SK-N-SH (cell line): ENCODE results near the gene OR2AE1. TPM values are rescaled to one million over a fixed set of nuclear protein-coding genes. Genes with fewer than 3 reads are reported as not detected.

ENCODE experiments used
- CTCF ChIA-PET: fragments of 300-600, 350-600 bp; formaldehyde crosslinking; extraction: SDS; loops from one replicate; lab custom pipeline; 2021; lab: Yijun Ruan, JAX
- POLR2A ChIA-PET: fragments of 350-600 bp; sonication (Branson Sonifier 250); formaldehyde crosslinking; extraction: SDS; loops from one replicate; lab custom pipeline; 2020; ENCODE audit warnings: antibody characterized with exemption, inconsistent platforms; lab: Yijun Ruan, JAX
- DNase-seq: peaks from one replicate; pipeline ENCODE4 v3.0.0; 2012
- H2AFZ ChIP-seq: fragments of 200-600 bp; sonication (generic); 2 replicates; pipeline ENCODE4 v1.8.1; 2016; ENCODE audit warnings: antibody characterized with exemption, mild to moderate bottlenecking, low read depth
- H3F3A ChIP-seq: fragments of 200-600 bp; sonication (generic); replicated peaks from 2 replicates; pipeline ENCODE3; 2016; ENCODE audit warnings: antibody characterized with exemption, mild to moderate bottlenecking; ENCODE audit not compliant: insufficient read depth
- H3K27ac ChIP-seq, 2 experiments: fragments of 200-500 bp in 1 of 2; fragments of 200-600 bp in 1 of 2; sonication (Bioruptor generic) in 1 of 2; sonication (generic), shearing (Covaris generic) in 1 of 2; 2 replicates each; pipeline versions ENCODE4 v1.5.1 to v1.6.1; 2014 to 2016; ENCODE audit warnings: low read depth in 2 of 2, inconsistent platforms in 1 of 2, low read length in 1 of 2, mild to moderate bottlenecking in 1 of 2, mixed read lengths in 1 of 2
- H3K27me3 ChIP-seq: fragments of 200-600 bp; sonication (generic), shearing (Covaris generic); 2 replicates; pipeline ENCODE4 v1.6.1; 2016; ENCODE audit warnings: mixed run types; ENCODE audit not compliant: insufficient read depth
- H3K36me3 ChIP-seq, 2 experiments: fragments of 200-500 bp in 1 of 2; fragments of 200-600 bp in 1 of 2; sonication (Bioruptor generic) in 1 of 2; sonication (generic) in 1 of 2; replicated peaks in 1 of 2; 2 replicates each; pipeline versions ENCODE3 to v1.5.1; 2014 to 2016; ENCODE audit warnings: low read length in 1 of 2, mild to moderate bottlenecking in 1 of 2; ENCODE audit not compliant: insufficient read depth in 2 of 2, control insufficient read depth in 1 of 2
- H3K4me1 ChIP-seq, 2 experiments: fragments of 200-500 bp in 1 of 2; fragments of 200-600 bp in 1 of 2; sonication (Bioruptor generic) in 1 of 2; sonication (generic), shearing (Covaris generic) in 1 of 2; 2 replicates each; pipeline versions ENCODE4 v1.5.1 to v1.6.1; 2014 to 2016; ENCODE audit warnings: low read depth in 1 of 2, low read length in 1 of 2, mixed run types in 1 of 2; ENCODE audit not compliant: insufficient read depth in 2 of 2, control insufficient read depth in 1 of 2
- H3K4me2 ChIP-seq: fragments of 200-600 bp; sonication (generic), shearing (Covaris generic); 2 replicates; pipeline ENCODE4 v1.6.1; 2017; ENCODE audit warnings: mixed run types
- H3K4me3 ChIP-seq, 2 experiments: fragments of 200-500 bp in 1 of 2; fragments of 200-600 bp in 1 of 2; sonication (Bioruptor generic) in 1 of 2; sonication (generic), shearing (Covaris generic) in 1 of 2; 2 replicates each; pipeline versions ENCODE4 v1.5.1 to v1.8.1; 2014 to 2016; ENCODE audit warnings: low read depth in 2 of 2, inconsistent platforms in 1 of 2, low read length in 1 of 2, mild to moderate bottlenecking in 1 of 2, mixed read lengths in 1 of 2, moderate library complexity in 1 of 2
- H3K79me2 ChIP-seq: fragments of 200-600 bp; sonication (generic); 2 replicates; pipeline ENCODE4 v1.8.1; 2017; ENCODE audit warnings: mild to moderate bottlenecking; ENCODE audit not compliant: insufficient read depth
- H3K9ac ChIP-seq: fragments of 200-600 bp; sonication (generic); 2 replicates; pipeline ENCODE4 v1.6.1; 2017; ENCODE audit warnings: mixed run types
- H3K9me2 ChIP-seq: fragments of 200-600 bp; sonication (generic); 2 replicates; pipeline ENCODE4 v1.6.1; 2017; ENCODE audit warnings: mixed run types
- H3K9me3 ChIP-seq: fragments of 200-600 bp; sonication (generic); 2 replicates; pipeline ENCODE4 v1.6.1; 2017; ENCODE audit warnings: mixed run types, mild to moderate bottlenecking, moderate library complexity
- H4K20me1 ChIP-seq: fragments of 200-600 bp; sonication (generic); 2 replicates; pipeline ENCODE4 v1.6.1; 2017; ENCODE audit warnings: mild to moderate bottlenecking, mixed run types; ENCODE audit not compliant: insufficient read depth
- ELF1 ChIP-seq: IDR thresholded peaks from 2 replicates; pipeline ENCODE4 v1.4.0; 2012
- EZH2phosphoT487 ChIP-seq: fragments of 200-600 bp; sonication (generic); IDR thresholded peaks from 2 replicates; pipeline ENCODE4 v1.6.1; 2017; ENCODE audit warnings: low read depth, mixed run types, mild to moderate bottlenecking, antibody characterized with exemption, moderate library complexity, borderline replicate concordance
- FOSL2 ChIP-seq: IDR thresholded peaks from 2 replicates; pipeline ENCODE4 v1.4.0; 2012; ENCODE audit warnings: low read depth, mild to moderate bottlenecking, moderate library complexity, borderline replicate concordance
- FOXM1 ChIP-seq: IDR thresholded peaks from 2 replicates; pipeline ENCODE4 v1.4.0; 2012; ENCODE audit warnings: low read depth, mild to moderate bottlenecking
- JUND ChIP-seq: IDR thresholded peaks from 2 replicates; pipeline ENCODE4 v1.4.0; 2012
- MAX ChIP-seq: IDR thresholded peaks from 2 replicates; pipeline ENCODE4 v1.4.0; 2012; ENCODE audit warnings: low read depth
- MXI1 ChIP-seq: IDR thresholded peaks from 2 replicates; pipeline ENCODE4 v1.6.1; 2012; ENCODE audit warnings: mild to moderate bottlenecking, low read depth, low read length, improper control_type of control experiment
- NFIC ChIP-seq: IDR thresholded peaks from 2 replicates; pipeline ENCODE4 v1.4.0; 2012; ENCODE audit warnings: borderline replicate concordance
- RAD21 ChIP-seq: IDR thresholded peaks from 2 replicates; pipeline ENCODE4 v1.6.1; 2012; ENCODE audit warnings: mild to moderate bottlenecking, low read length
- RCOR1 ChIP-seq: fragments of 150-350 bp; IDR thresholded peaks from 2 replicates; pipeline ENCODE4 v1.6.1; 2017; ENCODE audit warnings: antibody characterized with exemption, low read length
- REST ChIP-seq: IDR thresholded peaks from 2 replicates; pipeline ENCODE4 v1.6.1; 2012; ENCODE audit warnings: mild to moderate bottlenecking, low read depth, low read length, moderate library complexity
- RXRA ChIP-seq: IDR thresholded peaks from 2 replicates; pipeline ENCODE4 v1.4.0; 2012; ENCODE audit warnings: low read depth, mild to moderate bottlenecking, borderline replicate concordance
- SMC3 ChIP-seq: IDR thresholded peaks from 2 replicates; pipeline ENCODE4 v1.6.1; 2012; ENCODE audit warnings: low read depth, low read length, improper control_type of control experiment
- TCF12 ChIP-seq: IDR thresholded peaks from 2 replicates; pipeline ENCODE4 v1.4.0; 2012
- TEAD4 ChIP-seq: IDR thresholded peaks from 2 replicates; pipeline ENCODE4 v1.4.0; 2012; ENCODE audit warnings: mild to moderate bottlenecking, borderline replicate concordance; ENCODE audit not compliant: insufficient read depth
- USF2 ChIP-seq: fragments of 150-350 bp; IDR thresholded peaks from 2 replicates; pipeline ENCODE4 v1.6.1; 2017; ENCODE audit warnings: antibody characterized with exemption, low read length, low read depth, borderline replicate concordance
- WGBS: methylation state at CpG from one replicate; pipeline ENCODE4 v1.1.6; 2017; ENCODE audit warnings: low lambda C conversion rate; 5-methylcytosine and 5-hydroxymethylcytosine counted together
- polyA plus RNA-seq, 3 experiments: library from polyadenylated mRNA; depleted of rRNA; stranded (reverse); fragments of >200 nt; gene quantifications; 2 replicates each; pipeline ENCODE4 v1.2.3, GENCODE V29; 2012

Gene OR2AE1
- polyA plus RNA-seq, 1 of the 3 experiments (the other 2 are of a cell fraction), result not detected

DNA sequence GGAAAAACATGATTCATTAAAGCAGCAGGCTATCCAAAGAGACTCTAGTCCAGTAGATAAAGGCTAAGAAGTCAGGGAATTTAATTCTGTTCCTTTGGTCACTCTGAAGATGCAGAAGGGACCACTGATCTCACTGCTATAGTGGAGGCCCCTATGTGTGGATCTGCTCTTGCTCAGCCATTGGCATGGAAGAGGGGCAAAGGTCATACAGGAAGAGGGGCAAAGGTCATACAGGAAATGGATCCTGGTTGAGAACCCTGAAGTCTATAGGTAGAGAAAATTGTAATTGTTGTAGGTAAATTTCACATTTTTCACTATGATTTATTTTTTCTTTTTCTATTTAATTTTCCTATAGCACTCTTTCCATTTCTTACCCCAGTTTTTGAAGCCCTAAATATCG, 21.6 kb downstream of the OR2AE1 start:
- POLR2A ChIA-PET, result no interaction called here
- WGBS, result 4% methylated on average over 1 of the region's 1 CpG

GRCh38 chr7:99848420-99849216, 28.2 kb downstream of the OR2AE1 start:
- ChIA-PET CTCF (interaction anchor here (0.7 to 1.3 kb wide), 2 partner anchors 9 to 18 kb away, joined by 3 read pairs; no protein-coding TSS in a partner anchor), POLR2A (no interaction called here)
- no peak for DNase-seq

More for the DNA sequence above, 21.6 kb downstream of the OR2AE1 start:
- DNase-seq, result no peak
- no peak overlapping the region for H3K9ac ChIP-seq
- H3K27ac ChIP-seq, result no peak overlapping the region
- H3K9me3 ChIP-seq, result no peaks in the 10 kb centered on the region
- no peaks in the 10 kb centered on the region for H3K9me2 ChIP-seq
- H3K4me3 ChIP-seq, result no peak overlapping the region
- no peak overlapping the region for H2AFZ ChIP-seq
- no peaks in the 10 kb centered on the region for H4K20me1 ChIP-seq
- TF ChIP-seq RAD21 (no peak), REST (no peak), NFIC (no peak), RCOR1 (no peak), TCF12 (no peak), JUND (no peak), MAX (no peak), EZH2phosphoT487 (no peak)
- peaks cover 0 to under 1% of the 10 kb centered on the region in 2 experiments; a peak in 1 of 4 replicates for H3K4me1 ChIP-seq
- CTCF ChIA-PET, result no interaction called here
- H3K27me3 ChIP-seq, result peaks cover 12% of the 10 kb centered on the region; the same call in 1 of the 2 replicates
- H3F3A ChIP-seq, result no peaks in the 10 kb centered on the region
- no peaks in the 10 kb centered on the region for H3K79me2 ChIP-seq
- no peak overlapping the region for H3K4me2 ChIP-seq
- H3K36me3 ChIP-seq, result no peaks in the 10 kb centered on the region

More at GRCh38 chr7:99848420-99849216, 28.2 kb downstream of the OR2AE1 start:
- Histone ChIP-seq H3K36me3 (no peaks in the 10 kb centered on the region), H3K9me2 (no peaks in the 10 kb centered on the region), H3K79me2 (no peaks in the 10 kb centered on the region), H3K4me2 (no peak overlapping the region), H3K4me1 (no peaks in the 10 kb centered on the region), H3K27me3 (peaks cover 44% of the 10 kb centered on the region; the same call in 1 of the 2 replicates), H3K9me3 (no peaks in the 10 kb centered on the region), H4K20me1 (no peaks in the 10 kb centered on the region), H3K4me3 (no peak overlapping the region), H3K9ac (no peak overlapping the region), H3F3A (no peaks in the 10 kb centered on the region), H3K27ac (no peak overlapping the region), H2AFZ (no peak overlapping the region)
- TF ChIP-seq FOXM1, result no peak
- no peak for TF ChIP-seq MXI1
- no peak for TF ChIP-seq FOSL2
- no peak for TF ChIP-seq SMC3
- TF ChIP-seq RXRA, result no peak
- no peak for TF ChIP-seq TEAD4
- no peak for TF ChIP-seq USF2
- no peak for TF ChIP-seq ELF1
- TF ChIP-seq MAX, result no peak
- 11% methylated on average over 6 of the region's 6 CpGs for WGBS
